Measurements from ENCODE around the gene ANO4. TPM values are rescaled to one million over a fixed set of nuclear protein-coding genes. Genes with fewer than 3 reads are reported as not detected.

The ANO4 gene
- total RNA-seq, 1 experiment from 2014 or later: 5.7 TPM

- no peak overlapping the region for H3K14ac ChIP-seq (ENCODE audit: insufficient read depth, low read length)
- H3K79me1 ChIP-seq (ENCODE audit: insufficient read depth, low read depth, low read length, poor library complexity, severe bottlenecking): no peaks in the 10 kb centered on the region
- Mint-ChIP-seq H3K4me1 (no peaks in the 10 kb centered on the region; a peak in 1 of 4 replicates), H3K27me3 (ENCODE audit: low read depth) (no peaks in the 10 kb centered on the region), H3K4me3 (no peak overlapping the region), H3K9me3 (peaks cover 0 to 5% of the 10 kb centered on the region in 2 experiments; a peak in 2 of 5 replicates), H3K36me3 (ENCODE audit: insufficient read depth in 1 of 3, low read depth in 3 of 3) (no peaks in the 10 kb centered on the region; a peak in 2 of 7 replicates), H3K27ac (no peak overlapping the region)
- no peak overlapping the region for H3K9ac ChIP-seq (ENCODE audit: extremely low read depth, insufficient read length, low read length)
- no peaks in the 10 kb centered on the region for H3K79me2 ChIP-seq (ENCODE audit: insufficient read depth, low read length)
- H2AFZ ChIP-seq (ENCODE audit: low read length): no peak overlapping the region
- no peak overlapping the region for H3K4ac ChIP-seq (ENCODE audit: low read depth, low read length)
- DNase-seq: no peak
- H2AK5ac ChIP-seq (ENCODE audit: insufficient read length, low read length): no peak overlapping the region
- no peaks in the 10 kb centered on the region for H3K9me3 ChIP-seq (ENCODE audit: control insufficient read depth, low read depth, low read length)
- H2BK12ac ChIP-seq (ENCODE audit: insufficient read length, low read depth, low read length): no peak overlapping the region
- WGBS (ENCODE audit: extremely low coverage, insufficient read length, low lambda C conversion rate): no CpG with 5 or more reads among the region's 7 CpGs
- no peak overlapping the region for H4K91ac ChIP-seq (ENCODE audit: insufficient read length, low read depth, low read length)
- H2BK20ac ChIP-seq (ENCODE audit: low read depth, low read length, poor library complexity, severe bottlenecking): no peak overlapping the region
- no peak overlapping the region for H2BK120ac ChIP-seq (ENCODE audit: low read depth, low read length, poor library complexity, severe bottlenecking)
- H4K5ac ChIP-seq (ENCODE audit: insufficient read length, low read depth, low read length): no peak overlapping the region
- TF ChIP-seq, protein P1, sequence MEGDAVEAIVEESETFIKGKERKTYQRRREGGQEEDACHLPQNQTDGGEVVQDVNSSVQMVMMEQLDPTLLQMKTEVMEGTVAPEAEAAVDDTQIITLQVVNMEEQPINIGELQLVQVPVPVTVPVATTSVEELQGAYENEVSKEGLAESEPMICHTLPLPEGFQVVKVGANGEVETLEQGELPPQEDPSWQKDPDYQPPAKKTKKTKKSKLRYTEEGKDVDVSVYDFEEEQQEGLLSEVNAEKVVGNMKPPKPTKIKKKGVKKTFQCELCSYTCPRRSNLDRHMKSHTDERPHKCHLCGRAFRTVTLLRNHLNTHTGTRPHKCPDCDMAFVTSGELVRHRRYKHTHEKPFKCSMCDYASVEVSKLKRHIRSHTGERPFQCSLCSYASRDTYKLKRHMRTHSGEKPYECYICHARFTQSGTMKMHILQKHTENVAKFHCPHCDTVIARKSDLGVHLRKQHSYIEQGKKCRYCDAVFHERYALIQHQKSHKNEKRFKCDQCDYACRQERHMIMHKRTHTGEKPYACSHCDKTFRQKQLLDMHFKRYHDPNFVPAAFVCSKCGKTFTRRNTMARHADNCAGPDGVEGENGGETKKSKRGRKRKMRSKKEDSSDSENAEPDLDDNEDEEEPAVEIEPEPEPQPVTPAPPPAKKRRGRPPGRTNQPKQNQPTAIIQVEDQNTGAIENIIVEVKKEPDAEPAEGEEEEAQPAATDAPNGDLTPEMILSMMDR (conservative IDR thresholded peaks at IDR 0.05): no peak
- no peak overlapping the region for H2BK5ac ChIP-seq (ENCODE audit: insufficient read length, low read length)
- no peaks in the 10 kb centered on the region for H4K20me1 ChIP-seq (ENCODE audit: control insufficient read depth, insufficient read depth, insufficient read length)
- H4K8ac ChIP-seq (replicated peaks; ENCODE audit: insufficient read length, low read depth, low read length): no peak overlapping the region
- no peak overlapping the region for H3T11ph ChIP-seq (ENCODE audit: low read length)
- H3K23ac ChIP-seq (ENCODE audit: insufficient read length, low read depth, low read length): no peak overlapping the region
- no peak overlapping the region for H3K27ac ChIP-seq (ENCODE audit: insufficient read length, low read depth, low read length)
- no peak overlapping the region for H2BK15ac ChIP-seq (ENCODE audit: low read depth, low read length)
- no peaks in the 10 kb centered on the region for H3K27me3 ChIP-seq (ENCODE audit: insufficient read depth, low read length)
- H3K4me2 ChIP-seq (ENCODE audit: insufficient read depth, insufficient read length, low read length): no peak overlapping the region
- no peaks in the 10 kb centered on the region for H3K23me2 ChIP-seq (ENCODE audit: insufficient read length, low read depth, low read length, poor library complexity, severe bottlenecking)
- H3K4me1 ChIP-seq (ENCODE audit: insufficient read depth, low read length): no peaks in the 10 kb centered on the region
- H3K56ac ChIP-seq (ENCODE audit: insufficient read length, low read depth, low read length): no peak overlapping the region
- H3K18ac ChIP-seq (ENCODE audit: insufficient read length, low read depth, low read length): no peak overlapping the region
These were observed 378.7 kb downstream of the ANO4 start for GRCh38 chr12:101173197-101173749.
